ENCODE results near the gene LMTK3.

- TF ChIP-seq, protein P1, sequence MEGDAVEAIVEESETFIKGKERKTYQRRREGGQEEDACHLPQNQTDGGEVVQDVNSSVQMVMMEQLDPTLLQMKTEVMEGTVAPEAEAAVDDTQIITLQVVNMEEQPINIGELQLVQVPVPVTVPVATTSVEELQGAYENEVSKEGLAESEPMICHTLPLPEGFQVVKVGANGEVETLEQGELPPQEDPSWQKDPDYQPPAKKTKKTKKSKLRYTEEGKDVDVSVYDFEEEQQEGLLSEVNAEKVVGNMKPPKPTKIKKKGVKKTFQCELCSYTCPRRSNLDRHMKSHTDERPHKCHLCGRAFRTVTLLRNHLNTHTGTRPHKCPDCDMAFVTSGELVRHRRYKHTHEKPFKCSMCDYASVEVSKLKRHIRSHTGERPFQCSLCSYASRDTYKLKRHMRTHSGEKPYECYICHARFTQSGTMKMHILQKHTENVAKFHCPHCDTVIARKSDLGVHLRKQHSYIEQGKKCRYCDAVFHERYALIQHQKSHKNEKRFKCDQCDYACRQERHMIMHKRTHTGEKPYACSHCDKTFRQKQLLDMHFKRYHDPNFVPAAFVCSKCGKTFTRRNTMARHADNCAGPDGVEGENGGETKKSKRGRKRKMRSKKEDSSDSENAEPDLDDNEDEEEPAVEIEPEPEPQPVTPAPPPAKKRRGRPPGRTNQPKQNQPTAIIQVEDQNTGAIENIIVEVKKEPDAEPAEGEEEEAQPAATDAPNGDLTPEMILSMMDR (IDR thresholded peaks at IDR 0.05) = no peak
- TF ChIP-seq EP300 (IDR thresholded peaks at IDR 0.05) = no peak
Observed at GRCh38 chr19:48480558-48481500, 30.8 kb downstream of the LMTK3 start.

All from suprapubic skin (tissue), 3 donors.